ENCODE results near the gene RGR.
A peak's percentile ranks its signal among the peaks of the same experiment; 100 is the strongest.

The RGR gene, protein sequence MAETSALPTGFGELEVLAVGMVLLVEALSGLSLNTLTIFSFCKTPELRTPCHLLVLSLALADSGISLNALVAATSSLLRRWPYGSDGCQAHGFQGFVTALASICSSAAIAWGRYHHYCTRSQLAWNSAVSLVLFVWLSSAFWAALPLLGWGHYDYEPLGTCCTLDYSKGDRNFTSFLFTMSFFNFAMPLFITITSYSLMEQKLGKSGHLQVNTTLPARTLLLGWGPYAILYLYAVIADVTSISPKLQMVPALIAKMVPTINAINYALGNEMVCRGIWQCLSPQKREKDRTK

DNA sequence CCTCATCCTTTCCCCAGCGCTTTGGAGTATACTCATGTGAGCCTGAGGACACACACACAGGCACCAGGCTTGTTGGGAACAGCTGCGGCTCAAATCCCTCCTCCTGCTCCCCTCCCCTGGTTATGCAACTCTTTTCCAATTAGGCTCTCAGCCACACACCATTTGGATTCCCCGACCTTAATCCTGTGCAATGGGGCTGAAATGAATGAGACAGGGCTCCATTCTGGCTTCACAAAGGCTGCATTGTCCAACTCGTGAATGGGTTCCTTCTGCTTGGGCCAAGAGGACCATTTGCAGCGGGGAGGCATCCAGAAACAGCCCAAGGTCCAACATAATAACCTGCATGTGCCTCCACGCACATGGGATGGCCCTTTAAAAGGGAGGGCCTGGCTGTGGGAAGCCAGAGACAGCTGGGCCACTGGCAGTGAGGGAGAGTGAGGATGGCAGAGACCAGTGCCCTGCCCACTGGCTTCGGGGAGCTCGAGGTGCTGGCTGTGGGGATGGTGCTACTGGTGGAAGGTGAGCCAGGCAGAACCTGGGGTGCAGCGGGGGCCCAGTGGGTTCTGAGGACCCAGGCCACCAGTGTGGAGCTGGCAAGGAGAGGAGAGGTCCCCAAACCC, at the start of gene RGR:
Gene RGR (plus strand): TSS at position 403 of the 620 bp plus-strand sequence. CDS start 38 bp downstream, at position 441.
- no peak for DNase-seq

DNA sequence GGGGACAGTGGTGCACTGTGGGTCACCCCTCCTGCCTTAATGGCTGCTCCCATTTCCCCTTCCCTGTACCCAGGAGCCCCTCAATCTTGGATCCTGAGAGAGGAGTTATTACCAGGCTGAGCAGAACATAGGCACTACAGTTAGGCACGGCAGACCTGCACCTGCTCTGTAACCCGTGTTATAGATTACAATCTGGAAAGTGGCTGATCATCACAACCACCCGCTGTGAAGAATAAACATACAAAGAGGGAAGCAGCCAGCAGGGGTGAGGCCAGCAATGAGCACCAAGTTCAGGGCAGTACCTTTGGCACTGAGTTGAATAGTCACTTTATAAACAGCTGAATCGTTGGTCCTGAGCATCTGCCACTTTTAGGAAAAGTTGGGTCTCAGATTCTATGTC, 48.8 kb upstream of the RGR start:
- no peak for DNase-seq

DNA sequence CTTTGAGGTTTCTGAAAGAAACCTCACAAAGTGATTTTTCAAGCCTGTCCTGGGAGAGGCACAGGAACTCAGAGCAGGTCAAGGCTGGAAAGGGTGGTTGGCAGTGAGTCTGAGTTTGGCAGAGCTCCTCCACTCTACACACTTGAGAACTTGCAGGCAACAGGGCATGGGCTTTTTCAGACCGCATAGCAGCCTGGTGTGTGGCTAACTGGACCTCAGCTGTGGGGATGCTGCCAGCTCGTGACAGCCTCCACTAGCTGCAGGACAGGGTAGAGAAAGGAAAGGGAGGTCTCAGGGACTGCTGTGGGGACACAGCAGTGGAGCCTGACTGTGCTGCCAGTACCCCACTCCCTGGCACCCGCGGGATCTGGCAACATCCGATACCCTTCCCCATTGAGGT, 47.9 kb upstream of the RGR start:
- no peak for DNase-seq

DNA sequence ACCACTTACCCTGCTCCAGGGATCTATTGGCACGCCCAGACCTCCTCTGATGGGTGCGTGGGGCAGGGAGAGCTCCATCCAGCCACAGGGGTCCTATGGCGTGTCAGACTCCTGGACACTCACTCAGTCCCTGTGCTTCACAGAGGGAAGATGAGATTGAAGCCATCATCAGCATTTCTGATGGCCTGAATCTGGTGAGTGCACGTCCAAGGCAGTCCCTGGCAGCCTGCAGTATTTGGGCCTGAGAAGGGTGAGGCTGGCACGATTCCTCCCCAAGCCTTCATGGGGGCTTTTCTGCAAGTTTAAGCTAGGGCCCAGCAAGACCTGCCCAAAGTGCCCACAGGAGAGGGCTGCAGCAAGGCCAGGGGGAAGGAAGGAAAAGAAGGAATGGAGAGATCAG, 47.2 kb upstream of the RGR start:
- no peak for DNase-seq

DNA sequence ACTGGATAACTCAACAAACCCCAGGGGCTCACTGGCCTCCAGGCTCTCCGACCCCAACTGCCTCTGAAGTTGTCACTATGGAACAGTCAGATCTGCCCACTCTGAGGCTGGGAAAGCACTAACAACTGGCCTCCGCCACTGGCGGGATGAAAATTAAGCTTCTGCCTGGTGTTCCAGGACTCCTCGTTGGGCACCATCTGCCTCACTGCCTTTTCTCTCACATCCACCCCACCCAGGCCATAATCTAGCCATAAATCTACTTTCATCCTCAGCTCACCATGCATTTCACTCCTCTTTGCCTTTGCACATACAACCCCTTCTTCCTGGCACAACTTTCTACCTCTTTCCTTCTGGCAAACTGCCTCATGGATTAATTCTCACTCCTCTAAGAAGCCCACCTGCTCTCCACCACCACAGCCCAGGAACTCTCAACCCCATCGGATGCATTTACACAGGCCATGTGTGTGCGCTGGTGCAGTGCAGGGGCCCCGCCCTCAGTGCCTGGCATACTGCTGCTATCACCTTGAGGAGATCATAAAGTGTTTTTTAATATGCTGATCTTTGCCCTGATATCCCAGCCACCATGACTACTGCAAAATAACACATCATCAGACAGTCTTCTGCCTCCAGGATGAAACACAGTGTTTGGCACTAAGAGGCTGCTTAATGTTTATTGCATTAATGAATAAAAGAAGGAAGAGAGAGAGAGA, 46.5 kb upstream of the RGR start:
- no peak for DNase-seq

DNA sequence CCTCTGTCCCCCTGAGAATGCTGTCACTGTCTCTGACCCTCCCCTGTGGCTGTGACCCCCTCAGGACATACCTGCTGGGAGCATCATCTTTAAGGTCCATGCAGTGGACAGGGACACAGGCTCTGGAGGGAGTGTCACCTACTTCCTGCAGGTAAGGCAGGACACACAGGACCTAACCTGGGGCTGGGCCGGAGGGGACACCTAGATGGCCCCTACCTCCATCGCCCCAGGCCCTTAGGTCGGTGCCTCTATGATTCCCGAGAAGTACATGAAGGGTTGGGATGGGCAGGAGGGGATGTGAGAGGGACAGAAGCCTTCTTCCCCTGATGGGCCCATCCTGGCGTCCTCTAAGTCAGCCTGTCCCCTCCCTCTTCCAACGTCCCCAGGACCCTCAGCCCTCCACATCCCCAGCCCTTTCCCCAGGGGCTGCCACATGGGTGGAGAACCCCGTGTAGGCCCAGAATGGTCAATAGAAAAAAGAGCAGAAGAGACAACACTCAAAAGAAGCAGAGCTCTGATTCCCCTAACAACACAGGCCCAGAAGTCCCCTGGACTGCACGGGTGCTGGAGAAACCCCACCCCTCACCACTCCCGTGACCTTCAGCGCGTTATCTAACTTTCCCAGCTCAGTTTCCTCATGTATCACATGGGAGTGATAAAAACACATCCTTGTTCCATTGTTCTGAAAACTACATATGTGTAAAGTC, 44.2 kb upstream of the RGR start:
- DNase-seq: no peak

DNA sequence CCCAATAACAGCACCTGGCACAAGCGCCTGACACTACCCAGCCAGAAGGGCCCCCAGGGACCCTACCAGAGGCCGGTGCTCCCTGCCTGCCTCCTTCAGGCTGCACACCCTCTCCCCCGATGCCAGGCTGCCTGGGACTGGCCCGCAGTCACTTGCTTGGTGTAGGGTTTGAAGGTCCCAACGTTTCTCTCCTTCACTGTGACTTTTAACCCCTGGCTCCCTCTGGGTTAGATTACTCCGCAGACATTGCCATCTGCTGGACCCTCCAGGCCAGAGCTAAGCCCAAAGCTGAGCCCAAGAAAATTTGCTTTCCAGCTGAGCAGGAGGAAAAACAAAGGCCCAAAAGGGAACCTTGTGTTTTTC, 43.6 kb upstream of the RGR start:
- DNase-seq: no peak

DNA sequence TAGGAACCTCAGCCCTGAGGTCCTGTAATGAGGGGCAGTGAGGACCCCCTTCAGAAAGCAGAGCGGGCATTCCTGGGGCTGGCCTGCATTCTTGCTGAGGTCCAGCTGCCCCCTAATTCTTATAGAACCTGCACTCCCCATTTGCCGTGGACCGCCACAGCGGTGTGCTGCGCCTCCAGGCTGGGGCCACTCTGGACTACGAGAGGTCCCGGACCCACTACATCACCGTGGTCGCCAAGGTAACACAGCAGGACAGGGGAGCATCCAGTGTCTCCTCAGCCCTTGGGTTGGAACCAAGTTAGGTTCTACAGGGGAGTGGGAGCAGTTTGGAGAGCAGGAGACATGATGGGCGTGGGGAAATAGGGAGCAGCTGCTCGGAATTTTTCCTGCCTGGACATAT, 43.2 kb upstream of the RGR start:
- no peak for DNase-seq

DNA sequence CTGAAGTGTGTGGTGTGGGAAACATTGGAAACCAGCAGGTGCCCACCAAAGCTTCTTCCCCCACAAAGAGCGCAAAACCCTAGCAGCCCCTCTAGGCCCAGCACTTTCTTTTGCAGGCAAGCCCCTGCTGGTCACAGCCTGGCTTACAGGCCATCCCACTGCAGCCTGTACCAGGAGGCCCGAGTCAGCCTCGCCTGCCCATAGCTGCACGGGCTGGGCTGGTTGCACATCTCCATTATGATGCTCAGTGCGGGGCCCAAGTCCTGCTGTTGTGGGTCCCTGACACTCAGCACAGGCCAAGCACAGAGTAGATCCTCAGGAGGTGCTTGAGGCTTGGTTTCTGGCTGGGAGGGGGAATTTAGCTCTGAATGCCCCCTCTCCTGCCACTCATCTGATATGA, 42.5 kb upstream of the RGR start:
- DNase-seq: no peak

DNA sequence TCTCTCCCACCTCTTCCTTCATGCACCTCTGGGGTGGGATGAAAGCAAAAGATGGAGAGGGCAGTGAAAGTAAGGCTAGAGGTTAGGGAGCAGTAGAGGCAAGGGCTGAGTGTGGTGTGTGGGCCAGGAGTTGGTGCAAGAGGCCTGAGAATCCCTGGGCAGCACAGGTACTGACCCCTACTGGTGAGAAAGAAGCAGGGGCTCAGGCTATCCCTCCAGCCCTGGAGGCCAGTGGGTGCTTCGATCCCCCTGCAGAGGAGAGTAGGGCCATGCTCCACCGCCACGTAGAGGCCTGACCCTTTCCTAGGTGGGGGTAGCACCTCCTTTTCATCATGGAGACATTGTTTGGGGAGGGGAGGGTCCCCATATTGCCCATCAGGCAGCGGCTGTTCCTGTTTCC, 40.7 kb upstream of the RGR start:
- DNase-seq: no peak

DNA sequence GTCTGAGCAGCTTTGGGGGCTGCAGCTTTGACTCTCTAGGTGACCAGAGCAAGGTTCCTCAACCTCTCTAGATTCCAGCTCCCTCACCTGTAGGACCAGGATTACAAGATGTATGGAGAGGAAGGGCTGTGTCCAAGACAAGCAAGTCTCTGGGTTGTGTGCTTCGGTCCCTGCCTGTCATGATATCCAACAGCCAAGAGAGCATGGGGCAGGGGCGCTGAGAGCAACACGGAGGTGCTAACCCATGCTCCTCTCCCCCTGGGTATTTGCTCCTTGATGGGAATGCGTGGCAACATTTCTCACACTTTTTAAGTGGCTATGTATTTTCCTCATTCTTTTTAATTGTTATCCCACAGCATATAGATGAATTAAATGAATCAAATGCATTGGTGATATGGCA, 40.2 kb upstream of the RGR start:
- DNase-seq: peak; percentile 55

DNA sequence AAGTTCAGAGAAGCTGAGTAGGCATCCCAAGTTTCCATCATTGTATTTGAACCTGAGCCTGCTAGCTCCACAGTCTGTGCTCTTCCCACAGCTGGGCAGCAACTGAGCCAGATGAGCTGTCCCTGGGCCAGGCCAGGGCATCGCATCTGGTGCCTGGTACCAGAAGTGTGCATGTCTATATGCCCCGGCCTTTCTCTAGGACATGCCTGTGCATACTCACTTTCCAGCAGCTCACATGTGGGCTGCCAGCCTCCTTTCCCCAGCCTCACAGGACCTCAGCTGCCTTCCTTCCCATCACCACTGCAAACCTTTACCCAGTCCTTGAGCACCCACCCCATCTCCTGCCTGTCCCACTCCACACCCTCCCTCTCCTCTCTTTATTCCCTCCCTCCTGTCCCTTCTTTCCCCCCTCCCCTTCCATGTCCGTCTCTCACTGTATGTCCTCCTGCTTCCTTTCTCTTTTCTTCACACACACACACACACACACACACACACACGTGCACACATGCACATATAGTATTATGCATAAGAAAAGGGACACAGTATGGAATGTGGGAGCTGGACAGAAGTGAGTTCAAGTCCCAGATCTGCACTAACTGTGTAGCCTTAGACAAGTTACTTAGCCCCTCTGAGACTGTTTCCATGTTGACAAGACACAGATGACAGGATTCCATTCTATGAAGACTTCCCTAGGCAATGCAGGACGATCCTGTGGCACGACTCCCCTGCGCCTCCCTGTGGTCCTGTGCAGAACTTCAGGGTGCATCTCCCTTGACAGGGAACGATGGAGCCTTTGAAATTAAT, 39.6 kb upstream of the RGR start:
- DNase-seq: peak; percentile 79

DNA sequence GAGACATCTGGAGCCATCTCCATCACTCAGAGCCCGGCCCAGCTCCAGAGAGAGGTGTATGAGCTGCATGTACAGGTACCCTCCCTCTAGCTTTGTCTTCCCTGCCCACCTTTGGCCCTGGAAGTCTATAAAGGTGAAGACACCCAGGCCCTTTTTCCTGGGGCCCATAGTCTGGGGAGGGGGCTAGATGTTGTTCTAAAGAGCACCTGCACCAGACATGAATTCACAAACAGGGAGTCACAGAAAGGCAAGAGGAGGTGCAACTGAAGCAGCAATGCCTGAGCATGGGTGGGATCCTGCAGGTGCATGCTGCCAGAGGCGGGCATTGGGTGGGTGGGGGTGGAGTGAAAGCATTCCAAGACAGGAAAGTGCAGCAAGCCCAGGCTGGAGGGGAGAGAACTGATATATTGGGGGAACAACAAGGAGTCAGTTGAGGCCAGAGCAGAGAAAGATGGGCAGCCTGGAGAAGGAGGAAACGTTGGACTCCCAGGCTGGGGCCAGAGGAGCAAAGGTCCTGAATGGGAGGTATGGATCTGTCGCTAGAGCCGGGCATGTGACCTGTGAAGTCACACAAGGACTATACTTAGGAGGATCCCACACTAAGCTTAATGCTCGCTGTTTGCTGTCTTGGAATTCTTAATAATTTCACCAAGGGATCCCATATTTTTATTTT, 38.9 kb upstream of the RGR start:
- DNase-seq: no peak

DNA sequence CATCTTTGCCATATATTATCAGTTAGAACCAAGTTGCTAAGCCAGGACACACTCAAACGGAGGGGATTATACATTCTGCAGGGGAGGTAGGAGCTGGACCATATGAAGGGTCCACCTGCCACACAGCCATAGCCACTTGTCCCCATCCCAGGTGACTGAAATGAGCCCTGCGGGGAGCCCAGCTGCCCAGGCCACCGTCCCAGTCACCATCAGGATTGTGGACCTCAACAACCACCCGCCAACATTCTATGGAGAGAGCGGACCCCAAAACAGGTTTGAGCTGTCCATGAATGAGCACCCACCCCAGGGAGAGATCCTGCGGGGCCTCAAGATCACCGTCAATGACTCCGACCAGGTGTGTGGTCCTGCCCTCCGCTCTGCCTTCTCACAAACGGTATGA, 36.8 kb upstream of the RGR start:
- peak; percentile 45 for DNase-seq

DNA sequence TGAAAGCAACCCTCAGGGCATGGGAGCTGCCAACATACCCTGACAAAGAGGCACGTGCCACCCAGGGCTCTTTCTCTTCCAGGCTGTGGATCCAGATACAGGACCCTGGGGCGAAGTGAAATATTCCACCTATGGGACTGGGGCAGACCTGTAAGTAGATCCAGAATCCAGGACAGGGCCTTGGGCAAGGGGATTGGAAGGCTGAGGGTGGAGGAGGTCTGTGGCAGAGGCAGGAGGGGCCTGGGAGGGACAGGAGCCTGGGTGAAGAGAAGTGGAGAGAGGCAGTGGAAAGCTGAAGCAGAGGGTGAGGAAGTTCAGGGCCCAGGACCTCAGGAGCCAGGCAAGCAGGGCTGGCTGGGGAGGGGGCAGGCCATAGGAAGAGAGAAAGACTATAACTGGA, 33.3 kb upstream of the RGR start:
- no peak for DNase-seq

DNA sequence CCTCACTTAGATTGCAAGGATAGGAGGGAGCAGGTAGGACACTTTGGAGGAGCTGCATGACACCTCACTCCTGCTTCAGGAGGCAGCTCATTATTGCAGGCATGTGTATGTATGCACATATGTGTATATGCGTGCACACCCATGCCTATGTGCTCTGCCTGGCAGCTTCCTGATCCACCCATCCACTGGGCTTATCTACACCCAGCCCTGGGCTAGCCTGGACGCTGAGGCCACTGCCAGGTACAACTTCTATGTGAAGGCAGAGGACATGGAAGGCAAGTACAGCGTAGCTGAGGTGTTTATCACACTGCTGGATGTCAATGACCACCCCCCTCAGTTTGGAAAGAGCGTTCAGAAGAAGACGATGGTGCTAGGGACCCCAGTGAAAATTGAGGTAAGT, 32.8 kb upstream of the RGR start:
- no peak for DNase-seq

DNA sequence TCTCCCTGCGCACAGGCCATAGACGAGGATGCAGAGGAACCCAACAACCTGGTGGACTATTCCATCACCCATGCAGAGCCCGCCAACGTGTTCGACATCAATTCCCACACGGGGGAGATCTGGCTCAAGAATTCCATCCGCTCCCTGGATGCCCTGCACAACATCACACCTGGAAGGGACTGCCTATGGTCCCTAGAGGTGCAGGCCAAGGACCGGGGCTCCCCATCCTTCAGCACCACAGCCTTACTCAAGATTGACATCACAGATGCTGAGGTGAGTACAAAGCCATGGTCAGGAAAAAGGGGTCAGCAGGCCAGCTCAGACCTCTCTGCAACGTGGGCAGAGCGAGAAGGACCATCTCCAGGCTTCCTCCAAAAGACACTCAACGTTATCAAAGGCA, 31.8 kb upstream of the RGR start:
- DNase-seq: no peak

DNA sequence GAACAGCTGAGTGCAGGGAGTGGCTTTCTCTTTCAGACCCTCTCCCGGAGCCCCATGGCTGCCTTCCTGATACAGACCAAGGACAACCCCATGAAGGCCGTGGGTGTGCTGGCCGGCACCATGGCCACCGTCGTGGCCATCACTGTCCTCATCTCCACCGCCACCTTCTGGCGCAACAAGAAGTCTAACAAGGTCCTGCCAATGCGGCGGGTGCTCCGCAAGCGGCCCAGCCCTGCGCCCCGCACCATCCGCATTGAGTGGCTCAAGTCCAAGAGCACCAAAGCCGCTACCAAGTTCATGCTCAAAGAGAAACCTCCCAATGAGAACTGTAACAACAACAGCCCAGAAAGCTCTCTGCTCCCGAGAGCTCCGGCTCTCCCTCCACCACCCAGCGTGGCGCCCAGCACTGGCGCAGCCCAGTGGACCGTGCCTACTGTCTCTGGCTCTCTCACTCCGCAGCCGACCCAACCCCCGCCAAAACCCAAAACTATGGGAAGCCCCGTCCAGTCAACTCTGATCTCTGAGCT, 30.7 kb upstream of the RGR start:
- DNase-seq: no peak

DNA sequence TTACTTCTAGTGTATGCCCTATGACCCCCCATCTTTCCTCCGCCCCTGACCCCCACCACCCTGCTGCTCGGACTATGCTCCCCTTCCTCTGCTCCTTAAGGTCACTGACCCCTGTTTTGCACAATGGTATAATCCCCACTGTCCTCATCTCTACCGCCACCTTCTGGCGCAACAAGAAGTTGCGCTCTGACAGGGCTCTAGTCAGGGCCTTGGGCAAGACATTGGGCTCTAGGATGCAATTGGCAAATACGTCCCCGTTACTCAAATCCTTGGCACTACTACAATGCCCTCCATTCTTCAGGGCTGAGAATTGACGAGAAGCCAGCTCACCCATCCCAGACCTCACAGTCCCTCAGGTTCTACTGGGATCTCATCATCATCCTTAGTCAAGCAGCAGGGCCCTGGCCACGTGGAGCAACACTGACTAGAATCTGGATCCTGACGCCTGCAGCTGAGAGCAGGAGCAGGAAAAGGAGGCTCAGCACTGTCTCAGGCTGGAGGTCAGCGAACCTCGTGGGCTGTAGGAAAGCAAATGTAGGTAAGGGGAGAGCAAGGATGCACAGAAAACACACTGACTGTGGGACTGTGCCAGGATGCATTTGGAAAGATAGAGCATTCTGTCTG, 30.1 kb upstream of the RGR start:
- no peak for DNase-seq

DNA sequence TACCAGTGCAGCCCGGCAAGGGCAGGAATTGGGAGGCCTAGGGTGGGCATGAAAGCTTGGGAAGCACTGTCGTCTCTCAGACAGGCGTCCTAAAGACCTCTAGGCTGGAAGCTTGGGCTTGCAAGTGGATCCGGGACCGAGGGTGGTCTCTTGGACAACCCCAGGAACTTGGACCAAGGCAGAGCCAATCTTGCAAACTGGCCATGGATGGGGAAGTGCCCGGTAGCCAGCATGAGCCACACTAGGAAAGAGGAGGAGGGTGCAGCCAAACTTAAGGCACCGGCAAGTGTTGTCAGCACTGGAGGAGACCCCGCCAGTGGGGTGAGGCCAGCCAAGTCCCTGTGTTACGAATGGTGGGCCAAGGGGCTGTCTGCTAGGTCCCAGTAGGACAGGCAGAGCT, 28.0 kb upstream of the RGR start:
- no peak for DNase-seq

DNA sequence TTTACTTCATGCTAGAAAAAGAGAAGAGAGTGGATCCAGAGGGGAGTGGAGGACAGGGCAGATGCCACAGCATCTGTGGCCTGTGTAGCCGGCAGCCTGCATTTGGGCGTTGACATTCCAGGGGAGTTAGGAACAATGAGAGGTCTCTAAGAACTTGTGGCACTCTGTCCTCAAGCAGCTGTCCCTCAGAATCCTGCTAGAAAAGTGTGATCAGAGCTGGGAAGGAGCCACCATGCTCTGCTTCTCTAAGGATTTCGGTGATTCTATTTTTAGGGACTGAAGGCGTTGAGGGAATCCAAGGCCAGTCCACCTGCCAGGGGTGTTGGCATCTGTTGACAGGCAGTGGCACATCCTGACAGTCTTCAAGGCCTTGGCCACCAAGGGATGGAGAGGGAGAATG, 27.1 kb upstream of the RGR start:
- DNase-seq: no peak

DNA sequence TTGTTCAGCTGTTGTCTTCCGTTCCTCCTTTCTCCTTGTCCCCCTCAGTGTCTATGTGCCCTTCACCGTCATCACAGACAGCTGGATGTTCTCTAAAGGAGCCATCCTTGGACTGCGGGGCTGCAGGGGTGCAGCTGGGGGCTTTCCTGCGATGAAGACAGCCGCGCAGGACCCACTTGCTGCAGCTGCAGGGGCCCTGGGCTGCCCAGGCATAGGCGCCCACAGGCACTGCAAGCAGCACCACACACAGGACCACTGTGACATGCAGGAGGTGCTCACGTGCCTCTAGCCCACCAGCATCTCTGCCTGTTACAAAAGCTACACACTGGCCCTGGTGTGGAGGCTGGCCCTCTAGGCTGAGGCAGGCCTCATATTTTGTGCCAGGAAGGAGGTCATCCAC, 22.9 kb upstream of the RGR start:
- no peak for DNase-seq
